ENCODE measurements around the gene URAD.

- TF ChIP-seq MAX (IDR thresholded peaks at IDR 0.05) (no peak), BHLHE40 (IDR thresholded peaks at IDR 0.05; ENCODE audit: low read depth, low read length) (no peak), BCL3 (IDR thresholded peaks at IDR 0.05) (no peak), CTCF (IDR thresholded peaks at IDR 0.05) (no peak), SMC3 (IDR thresholded peaks at IDR 0.05) (no peak)
Measured at GRCh38 chr13:27978301-27978968, 10.1 kb downstream of the URAD start.
